GM12873 (cell line): ENCODE data around the gene CDKN2AIP.

Source experiments
- TF ChIP-seq, protein P1 (sequence below): IDR thresholded peaks from 2 replicates; pipeline ENCODE4 v1.5.1; 2012; ENCODE audit warnings: low read depth, mild to moderate bottlenecking, moderate library complexity, low read length, control low read depth; ENCODE audit not compliant: insufficient read depth; ENCODE audit errors: missing control alignments

The CDKN2AIP gene

GRCh38 chr4:183407635-183408464, 36.6 kb upstream of the CDKN2AIP start:
- TF ChIP-seq, protein P1, sequence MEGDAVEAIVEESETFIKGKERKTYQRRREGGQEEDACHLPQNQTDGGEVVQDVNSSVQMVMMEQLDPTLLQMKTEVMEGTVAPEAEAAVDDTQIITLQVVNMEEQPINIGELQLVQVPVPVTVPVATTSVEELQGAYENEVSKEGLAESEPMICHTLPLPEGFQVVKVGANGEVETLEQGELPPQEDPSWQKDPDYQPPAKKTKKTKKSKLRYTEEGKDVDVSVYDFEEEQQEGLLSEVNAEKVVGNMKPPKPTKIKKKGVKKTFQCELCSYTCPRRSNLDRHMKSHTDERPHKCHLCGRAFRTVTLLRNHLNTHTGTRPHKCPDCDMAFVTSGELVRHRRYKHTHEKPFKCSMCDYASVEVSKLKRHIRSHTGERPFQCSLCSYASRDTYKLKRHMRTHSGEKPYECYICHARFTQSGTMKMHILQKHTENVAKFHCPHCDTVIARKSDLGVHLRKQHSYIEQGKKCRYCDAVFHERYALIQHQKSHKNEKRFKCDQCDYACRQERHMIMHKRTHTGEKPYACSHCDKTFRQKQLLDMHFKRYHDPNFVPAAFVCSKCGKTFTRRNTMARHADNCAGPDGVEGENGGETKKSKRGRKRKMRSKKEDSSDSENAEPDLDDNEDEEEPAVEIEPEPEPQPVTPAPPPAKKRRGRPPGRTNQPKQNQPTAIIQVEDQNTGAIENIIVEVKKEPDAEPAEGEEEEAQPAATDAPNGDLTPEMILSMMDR, result no peak

- TF ChIP-seq, protein P1, result no peak
Measured at GRCh38 chr4:183408796-183409195, 35.6 kb upstream of the CDKN2AIP start.

- TF ChIP-seq, protein P1, result no peak
Measured at GRCh38 chr4:183409483-183409882, 35.0 kb upstream of the CDKN2AIP start.

GRCh38 chr4:183409934-183410333, 34.5 kb upstream of the CDKN2AIP start:
- TF ChIP-seq, protein P1, result no peak

DNA sequence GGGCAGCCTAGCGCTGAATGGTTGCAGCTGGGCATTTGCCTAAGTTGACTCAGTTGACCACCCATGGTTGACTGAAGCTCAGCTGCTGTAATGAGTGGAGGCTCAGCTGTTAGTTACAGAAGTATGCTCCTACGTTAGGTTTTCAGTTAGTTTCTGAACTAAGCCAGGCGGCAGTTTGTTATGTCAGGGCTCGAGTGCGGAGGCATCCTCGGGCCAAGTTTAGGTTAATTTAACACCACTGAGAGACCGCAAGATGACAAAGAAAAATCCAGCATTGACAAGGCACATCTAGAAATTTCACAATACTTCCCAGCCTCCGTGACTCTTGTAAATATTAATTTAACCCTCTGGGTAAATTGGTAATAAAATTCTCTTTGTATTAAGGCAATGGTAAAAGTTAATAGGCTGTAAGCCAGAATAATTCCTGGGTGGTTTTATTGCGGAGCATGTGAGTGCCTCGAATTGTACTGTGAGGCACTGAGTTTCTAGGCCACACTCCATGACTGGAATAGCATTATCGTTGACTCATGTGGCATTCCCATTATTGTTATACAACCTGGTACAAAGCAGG, 33.1 kb upstream of the CDKN2AIP start:
- TF ChIP-seq, protein P1, result no peak

DNA sequence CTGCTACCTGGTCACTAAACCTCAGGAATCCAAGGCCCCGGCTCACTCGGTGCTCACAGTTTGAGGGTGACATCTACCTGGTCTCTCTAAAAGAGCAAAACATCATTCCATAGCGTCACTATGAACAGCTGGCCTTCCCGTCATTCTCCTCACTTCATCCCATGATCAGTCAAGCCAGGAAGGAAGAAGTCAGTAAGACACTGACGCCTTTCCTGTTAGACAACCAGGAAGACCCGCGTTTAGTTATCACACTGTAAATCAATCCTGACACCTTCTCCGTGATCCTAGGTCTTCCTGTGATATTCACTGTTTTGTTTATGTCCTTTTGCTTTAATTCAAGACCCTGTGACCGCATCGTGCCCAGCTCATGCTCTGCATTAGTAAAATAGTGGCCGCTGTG, 31.6 kb upstream of the CDKN2AIP start:
- TF ChIP-seq, protein P1, result no peak
